SK-N-MC (cell line): ENCODE data around the gene SMG6.

ENCODE experiments used
- DNase-seq: peaks from one replicate; pipeline ENCODE4 v3.0.0-alpha.2; 2011; ENCODE audit warnings: low read depth, low spot score
- H3K27ac ChIP-seq: fragments of 200-600 bp; sonication (generic); 2 replicates; pipeline ENCODE4 v1.5.1; 2016; ENCODE audit warnings: mixed run types
- H3K36me3 ChIP-seq: fragments of 200-600 bp; sonication (generic); 2 replicates; pipeline ENCODE4 v1.6.1; 2017; ENCODE audit warnings: antibody characterized with exemption, low read length, mixed read lengths; ENCODE audit not compliant: insufficient read depth
- H3K4me3 ChIP-seq: fragments of 200-600 bp; sonication (generic); 2 replicates; pipeline ENCODE4 v1.5.1; 2016
- H3K9ac ChIP-seq: fragments of 200-600 bp; sonication (generic); 2 replicates; pipeline ENCODE4 v1.8.0; 2017; ENCODE audit warnings: mixed run types, mixed read lengths; ENCODE audit not compliant: insufficient read length
- H3K9me3 ChIP-seq: fragments of 200-600 bp; sonication (generic); 2 replicates; pipeline ENCODE4 v1.6.1; 2017; ENCODE audit warnings: low read depth, mild to moderate bottlenecking, antibody characterized with exemption, low read length, moderate library complexity, mixed read lengths
- EZH2 ChIP-seq: fragments of 200-600 bp; sonication (generic); IDR thresholded peaks from one replicate; pipeline ENCODE4 v1.6.1; 2017; ENCODE audit warnings: antibody characterized with exemption
- FOXP2 ChIP-seq: optimal IDR thresholded peaks from 2 replicates; pipeline ENCODE3; 2011; ENCODE audit warnings: mild to moderate bottlenecking, moderate library complexity; ENCODE audit not compliant: insufficient read depth; ENCODE audit errors: extremely low read length, control extremely low read depth
- POLR2AphosphoS5 ChIP-seq: IDR thresholded peaks from 2 replicates; pipeline ENCODE4 v1.6.1; 2012; ENCODE audit warnings: mild to moderate bottlenecking, low read depth, low read length, borderline replicate concordance

SMG6 gene

GRCh38 chr17:2312736-2313135 lies 9.2 kb upstream of the SMG6 start:
- Histone ChIP-seq H3K36me3 (no peaks in the 10 kb centered on the region), H3K9me3 (no peaks in the 10 kb centered on the region), H3K27ac (peak overlapping the region; percentile 21; the same call in 1 of the 2 replicates), H3K9ac (no peak overlapping the region), H3K4me3 (no peak overlapping the region)
- TF ChIP-seq FOXP2 (no peak), POLR2AphosphoS5 (no peak), EZH2 (no peak)
- no peak for DNase-seq

- Histone ChIP-seq H3K27ac (peak overlapping the region; percentile 50; the same call in 1 of the 2 replicates), H3K4me3 (no peak overlapping the region), H3K36me3 (no peaks in the 10 kb centered on the region), H3K9me3 (no peaks in the 10 kb centered on the region), H3K9ac (no peak overlapping the region)
- TF ChIP-seq POLR2AphosphoS5 (no peak), FOXP2 (no peak), EZH2 (no peak)
- DNase-seq, result no peak
Observed at GRCh38 chr17:2309338-2310154, 6.0 kb upstream of the SMG6 start.

- Histone ChIP-seq H3K4me3 (no peak overlapping the region; the same call in 1 of the 2 replicates), H3K27ac (0 out of 2 replicates have a peak overlapping the region, but pooled peaks have one; percentile 25), H3K9me3 (no peaks in the 10 kb centered on the region), H3K9ac (no peak overlapping the region), H3K36me3 (peaks cover 6% of the 10 kb centered on the region; the same call in 1 of the 2 replicates)
- TF ChIP-seq EZH2 (no peak), FOXP2 (no peak), POLR2AphosphoS5 (no peak)
- DNase-seq, result no peak
Observed at GRCh38 chr17:2304931-2305330, 1.3 kb upstream of the SMG6 start.

GRCh38 chr17:2302778-2303203 lies 794 bp downstream of the SMG6 start:
- peak overlapping the region; percentile 75 for H3K9ac ChIP-seq
- no peaks in the 10 kb centered on the region for H3K9me3 ChIP-seq
- DNase-seq, result no peak
- no peak for TF ChIP-seq POLR2AphosphoS5
- TF ChIP-seq FOXP2, result no peak
- no peak for TF ChIP-seq EZH2
- H3K36me3 ChIP-seq, result peaks cover 22% of the 10 kb centered on the region
- H3K27ac ChIP-seq, result peak overlapping the region; percentile 26; the same call in 1 of the 2 replicates
- H3K4me3 ChIP-seq, result peak overlapping the region; percentile 99

GRCh38 chr17:2299756-2300155 lies 3.8 kb downstream of the SMG6 start:
- H3K27ac ChIP-seq, result no peak overlapping the region
- TF ChIP-seq FOXP2 (no peak), EZH2 (no peak), POLR2AphosphoS5 (no peak)
- peaks cover 42% of the 10 kb centered on the region for H3K36me3 ChIP-seq
- DNase-seq, result no peak
- H3K4me3 ChIP-seq, result no peak overlapping the region
- no peak overlapping the region for H3K9ac ChIP-seq
- no peaks in the 10 kb centered on the region for H3K9me3 ChIP-seq

GRCh38 chr17:2299136-2299535 lies 4.4 kb downstream of the SMG6 start:
- TF ChIP-seq POLR2AphosphoS5, result no peak
- no peak for TF ChIP-seq EZH2
- TF ChIP-seq FOXP2, result no peak

GRCh38 chr17:2297023-2297422 lies 6.6 kb downstream of the SMG6 start:
- peaks cover 64% of the 10 kb centered on the region for H3K36me3 ChIP-seq
- H3K27ac ChIP-seq, result no peak overlapping the region
- TF ChIP-seq POLR2AphosphoS5, result no peak
- TF ChIP-seq EZH2, result no peak
- TF ChIP-seq FOXP2, result no peak
- no peaks in the 10 kb centered on the region for H3K9me3 ChIP-seq
- no peak for DNase-seq
- no peak overlapping the region for H3K4me3 ChIP-seq
- no peak overlapping the region for H3K9ac ChIP-seq

More at GRCh38 chr17:2299136-2299535, 4.4 kb downstream of the SMG6 start:
- no peak overlapping the region for H3K9ac ChIP-seq
- no peak overlapping the region for H3K27ac ChIP-seq
- H3K4me3 ChIP-seq, result no peak overlapping the region
- no peaks in the 10 kb centered on the region for H3K9me3 ChIP-seq
- no peak for DNase-seq
- H3K36me3 ChIP-seq, result peaks cover 47% of the 10 kb centered on the region

- DNase-seq, result no peak
- no peak overlapping the region for H3K9ac ChIP-seq
- H3K27ac ChIP-seq, result no peak overlapping the region
- TF ChIP-seq EZH2, result no peak
- H3K9me3 ChIP-seq, result no peaks in the 10 kb centered on the region
- peaks cover 68% of the 10 kb centered on the region for H3K36me3 ChIP-seq
- H3K4me3 ChIP-seq, result no peak overlapping the region
Observed at GRCh38 chr17:2295575-2295974, 8.0 kb downstream of the SMG6 start.

- H3K9me3 ChIP-seq, result no peaks in the 10 kb centered on the region
- H3K9ac ChIP-seq, result no peak overlapping the region
- no peak for DNase-seq
- H3K4me3 ChIP-seq, result no peak overlapping the region
- peaks cover 58% of the 10 kb centered on the region for H3K36me3 ChIP-seq
- H3K27ac ChIP-seq, result no peak overlapping the region
- TF ChIP-seq FOXP2 (no peak), POLR2AphosphoS5 (no peak), EZH2 (no peak)
Observed at GRCh38 chr17:2292100-2292499, 11.5 kb downstream of the SMG6 start.
